ENCODE measurements around the gene CHRNE.

The CHRNE gene

GRCh38 chr17:4903051-4903818, at the start of gene CHRNE:
TSS of gene CHRNE (minus strand) at chr17:4903098. CDS start at chr17:4903063, 35 bp downstream.
- peak; percentile 15 for DNase-seq

GRCh38 chr17:4951486-4951885, 48.6 kb upstream of the CHRNE start:
- DNase-seq = no peak

- DNase-seq = no peak
These were observed 47.9 kb upstream of the CHRNE start, which contains the start of gene ENO3 for GRCh38 chr17:4950746-4951204. TSS of gene ENO3 (plus strand) at chr17:4951119. CDS start at chr17:4951830, 711 bp downstream.

- peak; percentile 23 for DNase-seq
These were observed 47.3 kb upstream of the CHRNE start for GRCh38 chr17:4950075-4950745.

GRCh38 chr17:4949321-4950074, 46.6 kb upstream of the CHRNE start:
- no peak for DNase-seq

GRCh38 chr17:4948931-4949320, 46.0 kb upstream of the CHRNE start:
- peak; percentile 62 for DNase-seq

- DNase-seq = peak; percentile 62
These were observed 45.5 kb upstream of the CHRNE start, which contains the start of gene PFN1 for GRCh38 chr17:4948166-4948930. TSS of gene PFN1 (minus strand) at chr17:4948530. CDS start at chr17:4948394, 136 bp downstream.

- no peak for DNase-seq
These were observed 44.7 kb upstream of the CHRNE start for GRCh38 chr17:4947411-4948165.

GRCh38 chr17:4947010-4947410, 44.1 kb upstream of the CHRNE start:
- DNase-seq = no peak

GRCh38 chr17:4946312-4946976, 43.5 kb upstream of the CHRNE start:
- no peak for DNase-seq

- no peak for DNase-seq
These were observed 43.0 kb upstream of the CHRNE start for GRCh38 chr17:4945944-4946280.

- no peak for DNase-seq
These were observed 42.5 kb upstream of the CHRNE start for GRCh38 chr17:4945176-4945943.

GRCh38 chr17:4944554-4945175, 41.8 kb upstream of the CHRNE start:
- no peak for DNase-seq

- DNase-seq = no peak
These were observed 41.3 kb upstream of the CHRNE start for GRCh38 chr17:4944163-4944553.

- DNase-seq = no peak
These were observed 40.0 kb upstream of the CHRNE start for GRCh38 chr17:4942760-4943508.

GRCh38 chr17:4941319-4941610, 38.4 kb upstream of the CHRNE start:
- no peak for DNase-seq

- DNase-seq = no peak
These were observed 37.8 kb upstream of the CHRNE start for GRCh38 chr17:4940555-4941318.

- DNase-seq = peak; percentile 91
These were observed 37.1 kb upstream of the CHRNE start, which contains the start of the genes RNF167 and SLC25A11 for GRCh38 chr17:4939796-4940554. TSS of gene RNF167 (plus strand) at chr17:4940268. CDS start at chr17:4940910, 642 bp downstream. TSS of gene SLC25A11 (minus strand) at chr17:4940046. CDS start at chr17:4939910, 136 bp downstream.

Measured in NCI-H774 (cell line).